ENCODE results near the gene SERPINA4. TPM values are rescaled to one million over a fixed set of nuclear protein-coding genes. Genes with fewer than 3 reads are reported as not detected.

Gene SERPINA4
- total RNA-seq, 1 experiment from 2014 or later, result 0.17 TPM

- H3K27me3 ChIP-seq (ENCODE audit: insufficient read depth, low read length), result no peaks in the 10 kb centered on the region
- H2AFZ ChIP-seq (ENCODE audit: low read depth, low read length, poor library complexity, severe bottlenecking), result no peak overlapping the region
- H3K9me3 ChIP-seq (ENCODE audit: control insufficient read depth in 1 of 2, insufficient read depth in 1 of 2, low read depth in 1 of 2, low read length in 2 of 2), result no peaks in the 10 kb centered on the region
- no peaks in the 10 kb centered on the region for H3K79me2 ChIP-seq (ENCODE audit: insufficient read depth, low read length)
- CTCF ChIA-PET, result no interaction called here
- no peaks in the 10 kb centered on the region for H3K36me3 ChIP-seq (ENCODE audit: control insufficient read depth in 1 of 2, insufficient read depth in 2 of 2, low read length in 2 of 2)
- H3K27ac ChIP-seq (ENCODE audit: low read depth, low read length), result no peak overlapping the region
- no TSS peak for BruUV-seq (replicated peaks)
- no peaks in the 10 kb centered on the region for H4K20me1 ChIP-seq (ENCODE audit: insufficient read depth)
- no peaks in the 10 kb centered on the region for H3K9me2 ChIP-seq (ENCODE audit: insufficient read depth)
- intact Hi-C loops (cut with micrococcal nuclease), result no loop called here
- no peaks in the 10 kb centered on the region for H3K4me1 ChIP-seq (ENCODE audit: control insufficient read depth in 1 of 2, insufficient read depth in 2 of 2, low read length in 2 of 2)
- no peak overlapping the region for H3K4me2 ChIP-seq (ENCODE audit: low read length)
- DNase-seq (ENCODE audit: low read depth, low spot score) (no peak), ATAC-seq (no peak)
- RAD21 ChIA-PET (ENCODE audit: low non-redundant PET in 1 of 2, low total read pairs in 2 of 2, uncharacterized antibody in 2 of 2, unreplicated experiment in 2 of 2), result no interaction called here
- no peak for TF ChIP-seq RAD21 (IDR thresholded peaks at IDR 0.05; ENCODE audit: low read depth)
- TF ChIP-seq ZNF274 (IDR thresholded peaks at IDR 0.05; ENCODE audit: low read depth, low read length), result no peak
- no peak for TF ChIP-seq EZH2 (IDR thresholded peaks at IDR 0.05)
- no peak for TF ChIP-seq CBX3 (IDR thresholded peaks at IDR 0.05; ENCODE audit: low read depth)
- TF ChIP-seq SP1 (IDR thresholded peaks at IDR 0.05; ENCODE audit: low read depth), result no peak
- no peak for TF ChIP-seq YY1 (IDR thresholded peaks at IDR 0.05; ENCODE audit: extremely low read depth, insufficient replicate concordance, low read depth, low read length)
- no peak for TF ChIP-seq EGR1 (IDR thresholded peaks at IDR 0.05; ENCODE audit: low read depth)
- TF ChIP-seq FOSL1 (IDR thresholded peaks at IDR 0.05; ENCODE audit: low read depth), result no peak
- no peak overlapping the region for H3K4me3 ChIP-seq (replicated peaks in 1 of 2; ENCODE audit: low read depth in 1 of 2, low read length in 2 of 2)
- no peak overlapping the region for H3K9ac ChIP-seq (ENCODE audit: low read length)
- POLR2A ChIA-PET, result interaction anchor here (0.7 kb wide), 1 partner anchor 44 kb away, joined by 3 read pairs; no protein-coding TSS in a partner anchor
Observed at GRCh38 chr14:94572637-94573303, 11.5 kb downstream of the SERPINA4 start.

- POLR2A ChIA-PET, result no interaction called here
Observed at GRCh38 chr14:94573475-94574277, 12.4 kb downstream of the SERPINA4 start.

More at GRCh38 chr14:94573475-94574277, 12.4 kb downstream of the SERPINA4 start:
- Histone ChIP-seq H3K4me3 (replicated peaks in 1 of 2; ENCODE audit: low read depth in 1 of 2, low read length in 2 of 2) (no peak overlapping the region), H3K4me2 (ENCODE audit: low read length) (no peak overlapping the region), H3K79me2 (ENCODE audit: insufficient read depth, low read length) (no peaks in the 10 kb centered on the region), H3K9me2 (ENCODE audit: insufficient read depth) (no peaks in the 10 kb centered on the region), H2AFZ (ENCODE audit: low read depth, low read length, poor library complexity, severe bottlenecking) (no peak overlapping the region), H4K20me1 (ENCODE audit: insufficient read depth) (no peaks in the 10 kb centered on the region), H3K9me3 (ENCODE audit: control insufficient read depth in 1 of 2, insufficient read depth in 1 of 2, low read depth in 1 of 2, low read length in 2 of 2) (no peaks in the 10 kb centered on the region), H3K4me1 (ENCODE audit: control insufficient read depth in 1 of 2, insufficient read depth in 2 of 2, low read length in 2 of 2) (no peaks in the 10 kb centered on the region), H3K27me3 (ENCODE audit: insufficient read depth, low read length) (no peaks in the 10 kb centered on the region), H3K27ac (ENCODE audit: low read depth, low read length) (no peak overlapping the region), H3K9ac (ENCODE audit: low read length) (no peak overlapping the region), H3K36me3 (ENCODE audit: control insufficient read depth in 1 of 2, insufficient read depth in 2 of 2, low read length in 2 of 2) (no peaks in the 10 kb centered on the region)
- ChIA-PET CTCF (interaction anchor here (1.2 kb wide), 1 partner anchor 25 kb away, joined by 3 read pairs; no protein-coding TSS in a partner anchor), RAD21 (ENCODE audit: low non-redundant PET in 1 of 2, low total read pairs in 2 of 2, uncharacterized antibody in 2 of 2, unreplicated experiment in 2 of 2) (no interaction called here)
- intact Hi-C loops (cut with micrococcal nuclease), result no loop called here
- no TSS peak for BruUV-seq (replicated peaks)
- TF ChIP-seq TCF7L2 (IDR thresholded peaks at IDR 0.05; ENCODE audit: borderline replicate concordance, extremely low read depth, insufficient read depth, insufficient read length), result no peak
- DNase-seq (ENCODE audit: low read depth, low spot score) (no peak), ATAC-seq (no peak)

Measured in HCT116 (cell line).